Mesothelial cell of epicardium (in vitro differentiated cells): ENCODE results near the gene SV2B. TPM values are rescaled to one million over a fixed set of nuclear protein-coding genes. Genes with fewer than 3 reads are reported as not detected.

Source experiments
- DNase-seq, 2 experiments: peaks; one replicate each; pipeline ENCODE4 v3.0.0; 2021; ENCODE audit warnings: low spot score in 2 of 2; ENCODE audit not compliant: unreplicated experiment in 2 of 2
- H3K27ac Mint-ChIP-seq: 2 replicates; pipeline ENCODE4 v1.8.0; 2021; ENCODE audit warnings: mixed read lengths
- H3K27me3 Mint-ChIP-seq: 2 replicates; pipeline ENCODE4 v1.8.0; 2021; ENCODE audit warnings: low read depth, mixed read lengths
- H3K36me3 Mint-ChIP-seq: 2 replicates; pipeline ENCODE4 v1.8.0; 2021; ENCODE audit warnings: mixed read lengths
- H3K4me1 Mint-ChIP-seq: 2 replicates; pipeline ENCODE4 v1.8.0; 2021; ENCODE audit warnings: mixed read lengths
- H3K4me3 Mint-ChIP-seq: 2 replicates; pipeline ENCODE4 v1.8.0; 2021; ENCODE audit warnings: mild to moderate bottlenecking, moderate library complexity, mixed read lengths
- H3K9me3 Mint-ChIP-seq: 2 replicates; pipeline ENCODE4 v1.8.0; 2021; ENCODE audit warnings: mixed read lengths
- CTCF ChIP-seq: fragments of 200-600 bp; sonication (generic); IDR thresholded peaks from one replicate; pipeline ENCODE4 v1.5.0; 2021; ENCODE audit warnings: antibody characterized with exemption; ENCODE audit not compliant: unreplicated experiment
- total RNA-seq: library from RNA; stranded (reverse); gene quantifications from 3 replicates; pipeline ENCODE4 v1.2.1, GENCODE V29; 2021

Gene SV2B
- total RNA-seq, 1 donor from 2014 or later = 0.29 TPM

DNA sequence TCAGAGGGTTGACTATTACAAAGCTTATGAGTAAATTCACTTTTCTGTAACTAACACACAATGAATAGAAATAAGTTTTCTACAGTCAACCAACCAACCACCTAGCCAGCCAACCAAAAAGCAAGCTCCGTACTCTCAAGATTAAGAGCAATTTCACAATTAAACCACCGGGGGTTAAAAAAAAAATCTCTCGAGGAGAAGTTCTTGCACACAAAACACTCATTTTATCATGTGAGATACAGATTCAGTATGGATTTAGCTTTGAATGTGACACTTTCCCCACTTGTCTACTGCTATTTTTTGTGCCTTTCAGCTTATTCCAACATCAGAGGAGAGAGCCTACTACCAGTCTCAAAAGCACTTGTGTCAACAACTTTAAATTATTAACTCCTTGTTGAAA lies 135.3 kb downstream of the SV2B start:
- H3K27ac Mint-ChIP-seq = no peak overlapping the region
- peaks cover 56% of the 10 kb centered on the region for H3K27me3 Mint-ChIP-seq

GRCh38 chr15:91237445-91237844 lies 137.4 kb downstream of the SV2B start:
- H3K9me3 Mint-ChIP-seq = peaks cover 5% of the 10 kb centered on the region
- no peaks in the 10 kb centered on the region for H3K36me3 Mint-ChIP-seq
- no peak for TF ChIP-seq CTCF
- no peak overlapping the region for H3K27ac Mint-ChIP-seq
- no peak overlapping the region for H3K4me3 Mint-ChIP-seq
- peaks cover 46% of the 10 kb centered on the region for H3K27me3 Mint-ChIP-seq
- no peak for DNase-seq
- H3K4me1 Mint-ChIP-seq = no peaks in the 10 kb centered on the region

More for the DNA sequence above, 135.3 kb downstream of the SV2B start:
- Mint-ChIP-seq H3K36me3 (no peaks in the 10 kb centered on the region), H3K4me1 (no peaks in the 10 kb centered on the region), H3K4me3 (no peak overlapping the region), H3K9me3 (peaks cover 5% of the 10 kb centered on the region)
- TF ChIP-seq CTCF = peak; percentile 45
- no peak for DNase-seq

GRCh38 chr15:91238644-91239425 lies 138.8 kb downstream of the SV2B start:
- H3K4me3 Mint-ChIP-seq = no peak overlapping the region
- no peaks in the 10 kb centered on the region for H3K9me3 Mint-ChIP-seq
- DNase-seq = no peak
- H3K36me3 Mint-ChIP-seq = no peaks in the 10 kb centered on the region
- H3K4me1 Mint-ChIP-seq = no peaks in the 10 kb centered on the region
- no peak for TF ChIP-seq CTCF
- no peak overlapping the region for H3K27ac Mint-ChIP-seq
- peaks cover 48% of the 10 kb centered on the region for H3K27me3 Mint-ChIP-seq

DNA sequence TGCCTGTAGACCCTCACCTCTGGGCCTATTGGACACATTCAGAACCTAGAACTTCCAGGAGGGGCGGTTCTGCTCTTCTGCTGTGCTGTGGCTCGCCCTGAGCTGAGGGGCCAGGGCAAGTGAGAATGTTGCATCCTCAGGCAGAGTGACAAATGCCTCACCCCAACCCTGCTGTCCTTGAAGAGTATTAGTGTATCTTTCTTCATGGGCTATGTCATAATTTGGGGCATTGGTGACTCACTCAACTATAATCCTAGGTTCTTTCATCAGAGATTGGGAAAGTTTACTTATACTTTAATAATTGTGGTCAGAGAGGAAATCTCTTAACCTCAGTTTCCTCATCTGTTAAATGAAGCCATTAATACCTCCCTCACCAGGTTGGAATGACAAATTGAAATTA lies 143.8 kb downstream of the SV2B start:
- Mint-ChIP-seq H3K4me3 (no peak overlapping the region), H3K27ac (no peak overlapping the region), H3K27me3 (peaks cover 38% of the 10 kb centered on the region), H3K9me3 (no peaks in the 10 kb centered on the region), H3K36me3 (no peaks in the 10 kb centered on the region), H3K4me1 (no peaks in the 10 kb centered on the region)
- DNase-seq = no peak
- TF ChIP-seq CTCF = no peak

DNA sequence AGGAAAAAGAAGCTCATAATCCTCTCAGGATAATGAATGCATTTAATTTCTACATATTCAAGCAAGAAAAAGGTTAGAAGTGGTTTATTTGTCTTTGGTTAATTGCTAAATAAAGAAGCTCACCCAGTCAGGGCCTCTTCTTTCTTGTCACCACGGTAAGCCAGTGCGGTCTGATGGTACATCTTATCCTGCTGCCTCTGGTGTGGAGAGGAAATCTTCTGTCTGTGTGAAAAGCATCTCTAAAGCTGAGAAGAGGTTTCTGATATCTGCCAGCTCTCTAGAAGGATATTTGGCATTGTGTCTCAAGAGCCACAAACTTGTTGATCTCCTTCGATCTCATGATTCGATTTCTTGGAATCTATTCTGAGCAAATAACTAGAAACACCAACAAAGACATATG lies 144.9 kb downstream of the SV2B start:
- no peaks in the 10 kb centered on the region for H3K36me3 Mint-ChIP-seq
- TF ChIP-seq CTCF = no peak
- no peak overlapping the region for H3K27ac Mint-ChIP-seq
- peaks cover 49% of the 10 kb centered on the region for H3K27me3 Mint-ChIP-seq
- H3K9me3 Mint-ChIP-seq = no peaks in the 10 kb centered on the region
- H3K4me1 Mint-ChIP-seq = no peaks in the 10 kb centered on the region
- DNase-seq = no peak
- H3K4me3 Mint-ChIP-seq = no peak overlapping the region
